Measurements from ENCODE around the gene ADAMTS17.
"Not testable (repeated sequence)": the region's sequence is repeated elsewhere in the genome, so short reads cannot be mapped to it uniquely, and the experiment has no call there.

ADAMTS17 gene

GRCh38 chr15:100343251-100343650, 1.5 kb upstream of the ADAMTS17 start:
- H4K20me1 ChIP-seq (ENCODE audit: insufficient read depth, low read length), result no peaks in the 10 kb centered on the region
- no peaks in the 10 kb centered on the region for H3K9me3 ChIP-seq (ENCODE audit: insufficient read depth, low read length)
- no peaks in the 10 kb centered on the region for H3K4me1 ChIP-seq (ENCODE audit: low read length)
- no peak overlapping the region for H3K27ac ChIP-seq (ENCODE audit: low read length)
- H3K27me3 ChIP-seq (ENCODE audit: low read depth, low read length), result no peaks in the 10 kb centered on the region
- H3K4me3 ChIP-seq (ENCODE audit: low read length), result no peak overlapping the region
- TF ChIP-seq, protein P1, sequence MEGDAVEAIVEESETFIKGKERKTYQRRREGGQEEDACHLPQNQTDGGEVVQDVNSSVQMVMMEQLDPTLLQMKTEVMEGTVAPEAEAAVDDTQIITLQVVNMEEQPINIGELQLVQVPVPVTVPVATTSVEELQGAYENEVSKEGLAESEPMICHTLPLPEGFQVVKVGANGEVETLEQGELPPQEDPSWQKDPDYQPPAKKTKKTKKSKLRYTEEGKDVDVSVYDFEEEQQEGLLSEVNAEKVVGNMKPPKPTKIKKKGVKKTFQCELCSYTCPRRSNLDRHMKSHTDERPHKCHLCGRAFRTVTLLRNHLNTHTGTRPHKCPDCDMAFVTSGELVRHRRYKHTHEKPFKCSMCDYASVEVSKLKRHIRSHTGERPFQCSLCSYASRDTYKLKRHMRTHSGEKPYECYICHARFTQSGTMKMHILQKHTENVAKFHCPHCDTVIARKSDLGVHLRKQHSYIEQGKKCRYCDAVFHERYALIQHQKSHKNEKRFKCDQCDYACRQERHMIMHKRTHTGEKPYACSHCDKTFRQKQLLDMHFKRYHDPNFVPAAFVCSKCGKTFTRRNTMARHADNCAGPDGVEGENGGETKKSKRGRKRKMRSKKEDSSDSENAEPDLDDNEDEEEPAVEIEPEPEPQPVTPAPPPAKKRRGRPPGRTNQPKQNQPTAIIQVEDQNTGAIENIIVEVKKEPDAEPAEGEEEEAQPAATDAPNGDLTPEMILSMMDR (IDR thresholded peaks at IDR 0.05; ENCODE audit: low read depth, low read length), result no peak
- TF ChIP-seq EZH2phosphoT487 (IDR thresholded peaks at IDR 0.05; ENCODE audit: low read depth), result no peak
- no peaks in the 10 kb centered on the region for H3K36me3 ChIP-seq (replicated peaks; ENCODE audit: low read depth, low read length)
- no peak overlapping the region for H3K4me2 ChIP-seq (ENCODE audit: low read length)
- no peaks in the 10 kb centered on the region for H3K79me2 ChIP-seq (ENCODE audit: low read length)
- no peak overlapping the region for H3K9ac ChIP-seq (ENCODE audit: low read length)
- no peak overlapping the region for H2AFZ ChIP-seq (ENCODE audit: low read depth, low read length)

GRCh38 chr15:100341239-100341749, 481 bp downstream of the ADAMTS17 start:
- no peaks in the 10 kb centered on the region for H3K79me2 ChIP-seq (ENCODE audit: low read length)
- H3K9ac ChIP-seq (ENCODE audit: low read length), result no peak overlapping the region
- TF ChIP-seq, protein P1 (IDR thresholded peaks at IDR 0.05; ENCODE audit: low read depth, low read length), result no peak
- no peak for TF ChIP-seq EZH2phosphoT487 (IDR thresholded peaks at IDR 0.05; ENCODE audit: low read depth)
- H3K4me2 ChIP-seq (ENCODE audit: low read length), result no peak overlapping the region
- H3K4me1 ChIP-seq (ENCODE audit: low read length), result no peaks in the 10 kb centered on the region
- no peaks in the 10 kb centered on the region for H3K36me3 ChIP-seq (replicated peaks; ENCODE audit: low read depth, low read length)
- H3K27ac ChIP-seq (ENCODE audit: low read length), result no peak overlapping the region
- no peak overlapping the region for H2AFZ ChIP-seq (ENCODE audit: low read depth, low read length)
- H3K9me3 ChIP-seq (ENCODE audit: insufficient read depth, low read length), result no peaks in the 10 kb centered on the region
- no peaks in the 10 kb centered on the region for H4K20me1 ChIP-seq (ENCODE audit: insufficient read depth, low read length)
- H3K4me3 ChIP-seq (ENCODE audit: low read length), result no peak overlapping the region
- H3K27me3 ChIP-seq (ENCODE audit: low read depth, low read length), result peaks cover 5% of the 10 kb centered on the region; the same call in 1 of the 2 replicates

DNA sequence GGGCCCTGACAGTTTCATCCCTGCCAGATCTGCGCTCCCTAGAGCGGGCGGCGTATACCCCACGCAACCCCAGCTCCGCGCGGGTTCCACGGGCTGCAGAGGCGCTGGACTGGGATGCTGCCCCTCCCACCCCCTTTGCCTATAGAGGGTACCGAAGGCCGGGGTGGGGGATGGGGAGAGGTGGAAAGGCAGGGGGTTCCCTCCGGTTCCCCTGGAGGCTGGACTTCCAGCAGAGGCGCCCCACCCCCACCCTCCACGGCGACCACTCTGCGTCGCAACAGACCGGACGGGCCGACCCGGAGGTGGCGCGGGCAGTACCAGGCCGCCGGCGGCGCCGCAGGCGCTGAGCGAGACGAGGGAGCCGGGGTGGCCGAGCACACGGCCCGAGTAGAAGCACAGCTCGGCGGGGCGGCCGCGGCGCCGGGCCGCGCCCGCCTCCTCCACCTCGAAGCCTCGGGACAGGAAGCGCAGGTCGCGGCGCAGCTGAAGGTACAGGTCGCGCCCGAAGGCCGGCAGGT, 995 bp downstream of the ADAMTS17 start:
- no peak overlapping the region for H3K4me2 ChIP-seq (ENCODE audit: low read length)
- TF ChIP-seq, protein P1 (IDR thresholded peaks at IDR 0.05; ENCODE audit: low read depth, low read length), result no peak
- no peak for TF ChIP-seq EZH2phosphoT487 (IDR thresholded peaks at IDR 0.05; ENCODE audit: low read depth)
- H3K4me3 ChIP-seq (ENCODE audit: low read length), result no peak overlapping the region

GRCh38 chr15:100339999-100340398, 1.8 kb downstream of the ADAMTS17 start:
- H3K79me2 ChIP-seq (ENCODE audit: low read length), result no peaks in the 10 kb centered on the region
- H2AFZ ChIP-seq (ENCODE audit: low read depth, low read length), result no peak overlapping the region
- no peaks in the 10 kb centered on the region for H3K36me3 ChIP-seq (replicated peaks; ENCODE audit: low read depth, low read length)
- TF ChIP-seq, protein P1 (IDR thresholded peaks at IDR 0.05; ENCODE audit: low read depth, low read length), result no peak
- no peak for TF ChIP-seq EZH2phosphoT487 (IDR thresholded peaks at IDR 0.05; ENCODE audit: low read depth)
- H3K4me2 ChIP-seq (ENCODE audit: low read length), result no peak overlapping the region
- no peak overlapping the region for H3K4me3 ChIP-seq (ENCODE audit: low read length)
- H3K9me3 ChIP-seq (ENCODE audit: insufficient read depth, low read length), result no peaks in the 10 kb centered on the region
- no peaks in the 10 kb centered on the region for H3K4me1 ChIP-seq (ENCODE audit: low read length)
- no peak overlapping the region for H3K9ac ChIP-seq (ENCODE audit: low read length)
- peaks cover 10% of the 10 kb centered on the region; the same call in 1 of the 2 replicates for H3K27me3 ChIP-seq (ENCODE audit: low read depth, low read length)
- H4K20me1 ChIP-seq (ENCODE audit: insufficient read depth, low read length), result no peaks in the 10 kb centered on the region
- no peak overlapping the region for H3K27ac ChIP-seq (ENCODE audit: low read length)

More for the DNA sequence above, 995 bp downstream of the ADAMTS17 start:
- Histone ChIP-seq H3K9me3 (ENCODE audit: insufficient read depth, low read length) (no peaks in the 10 kb centered on the region), H4K20me1 (ENCODE audit: insufficient read depth, low read length) (no peaks in the 10 kb centered on the region), H3K9ac (ENCODE audit: low read length) (no peak overlapping the region), H3K79me2 (ENCODE audit: low read length) (no peaks in the 10 kb centered on the region), H3K27me3 (ENCODE audit: low read depth, low read length) (peaks cover 9% of the 10 kb centered on the region; the same call in 1 of the 2 replicates), H3K27ac (ENCODE audit: low read length) (no peak overlapping the region), H3K36me3 (replicated peaks; ENCODE audit: low read depth, low read length) (no peaks in the 10 kb centered on the region), H3K4me1 (ENCODE audit: low read length) (no peaks in the 10 kb centered on the region), H2AFZ (ENCODE audit: low read depth, low read length) (no peak overlapping the region)

DNA sequence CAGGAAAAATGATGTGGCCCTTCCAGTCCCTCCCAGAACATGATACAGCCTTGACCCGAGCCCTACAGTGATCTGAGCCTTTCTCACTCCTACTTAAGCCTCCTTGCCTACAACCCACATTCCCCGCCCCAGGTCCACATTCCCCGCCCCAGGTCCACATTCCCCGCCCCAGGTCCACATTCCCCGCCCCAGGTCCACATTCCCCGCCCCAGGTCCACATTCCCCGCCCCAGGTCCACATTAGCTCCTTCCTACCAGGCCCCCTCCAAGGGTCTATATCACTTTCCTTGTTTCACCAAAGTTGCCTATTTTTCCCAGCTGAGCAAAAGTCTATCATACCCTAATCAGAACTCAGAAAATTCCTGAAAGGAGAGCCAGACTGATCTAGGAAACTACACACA, 2.3 kb downstream of the ADAMTS17 start:
- not testable (repeated sequence) for H3K36me3 ChIP-seq (replicated peaks; ENCODE audit: low read depth, low read length); H3K9me3 ChIP-seq (ENCODE audit: insufficient read depth, low read length); H3K9ac ChIP-seq (ENCODE audit: low read length); H3K27ac ChIP-seq (ENCODE audit: low read length); H3K4me2 ChIP-seq (ENCODE audit: low read length); H3K4me1 ChIP-seq (ENCODE audit: low read length); H3K79me2 ChIP-seq (ENCODE audit: low read length); H4K20me1 ChIP-seq (ENCODE audit: insufficient read depth, low read length); H2AFZ ChIP-seq (ENCODE audit: low read depth, low read length); H3K4me3 ChIP-seq (ENCODE audit: low read length)
- peaks cover 10% of the 10 kb centered on the region; the same call in 1 of the 2 replicates for H3K27me3 ChIP-seq (ENCODE audit: low read depth, low read length)

Data from OCI-LY3 (cell line).